ENCODE measurements around the gene TM7SF3.
"Not testable (repeated sequence)": the region's sequence is repeated elsewhere in the genome, so short reads cannot be mapped to it uniquely, and the experiment has no call there.

- TF ChIP-seq POLR2AphosphoS5 (IDR thresholded peaks at IDR 0.05; ENCODE audit: borderline replicate concordance, low read depth, low read length); EZH2 (IDR thresholded peaks at IDR 0.05); FOXP2 (optimal IDR thresholded peaks at IDR 0.05; ENCODE audit: control extremely low read depth, extremely low read length, insufficient read depth): not testable (repeated sequence)
Measured at GRCh38 chr12:27042018-27042417, 27.8 kb upstream of the TM7SF3 start.

Measured in SK-N-MC (cell line).